Astrocyte (in vitro differentiated cells and primary cell): ENCODE data around the gene C16orf95.

Experiments used
- EZH2 ChIP-seq: IDR thresholded peaks from 2 replicates; pipeline ENCODE4 v1.6.1; 2012; ENCODE audit warnings: mild to moderate bottlenecking, low read length, inconsistent platforms; ENCODE audit not compliant: insufficient read depth
- TF ChIP-seq, protein P1 (sequence below): IDR thresholded peaks from 2 replicates; pipeline ENCODE4 v1.5.1; 2011; ENCODE audit warnings: low read depth, mild to moderate bottlenecking, inconsistent platforms, low read length, moderate library complexity; ENCODE audit not compliant: insufficient read depth

DNA sequence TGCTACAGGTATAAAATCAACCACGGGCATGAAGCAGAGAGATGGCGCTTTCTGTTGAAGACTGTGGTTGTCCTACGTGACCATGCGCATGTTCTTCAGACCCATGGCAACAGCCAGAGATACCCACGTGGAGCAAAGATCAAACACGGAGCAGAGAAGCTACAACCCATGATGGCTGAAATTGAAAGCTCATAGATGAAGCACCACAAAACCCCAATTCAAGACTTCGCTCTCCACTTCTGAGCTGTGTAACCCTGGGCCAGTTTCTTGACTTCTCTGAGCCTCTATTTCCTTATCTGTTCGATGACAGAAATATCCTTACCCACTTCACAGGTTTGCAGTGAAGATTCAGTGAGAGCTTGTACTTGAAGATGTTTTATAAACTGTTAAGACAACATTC is 49.6 kb downstream of the C16orf95 start:
- TF ChIP-seq, protein P1, sequence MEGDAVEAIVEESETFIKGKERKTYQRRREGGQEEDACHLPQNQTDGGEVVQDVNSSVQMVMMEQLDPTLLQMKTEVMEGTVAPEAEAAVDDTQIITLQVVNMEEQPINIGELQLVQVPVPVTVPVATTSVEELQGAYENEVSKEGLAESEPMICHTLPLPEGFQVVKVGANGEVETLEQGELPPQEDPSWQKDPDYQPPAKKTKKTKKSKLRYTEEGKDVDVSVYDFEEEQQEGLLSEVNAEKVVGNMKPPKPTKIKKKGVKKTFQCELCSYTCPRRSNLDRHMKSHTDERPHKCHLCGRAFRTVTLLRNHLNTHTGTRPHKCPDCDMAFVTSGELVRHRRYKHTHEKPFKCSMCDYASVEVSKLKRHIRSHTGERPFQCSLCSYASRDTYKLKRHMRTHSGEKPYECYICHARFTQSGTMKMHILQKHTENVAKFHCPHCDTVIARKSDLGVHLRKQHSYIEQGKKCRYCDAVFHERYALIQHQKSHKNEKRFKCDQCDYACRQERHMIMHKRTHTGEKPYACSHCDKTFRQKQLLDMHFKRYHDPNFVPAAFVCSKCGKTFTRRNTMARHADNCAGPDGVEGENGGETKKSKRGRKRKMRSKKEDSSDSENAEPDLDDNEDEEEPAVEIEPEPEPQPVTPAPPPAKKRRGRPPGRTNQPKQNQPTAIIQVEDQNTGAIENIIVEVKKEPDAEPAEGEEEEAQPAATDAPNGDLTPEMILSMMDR = no peak
- TF ChIP-seq EZH2 = no peak
